RPMI7951 (cell line): ENCODE results near the gene ADISSP. TPM values are rescaled to one million over a fixed set of nuclear protein-coding genes. Genes with fewer than 3 reads are reported as not detected.
A peak's percentile ranks its signal among the peaks of the same experiment; 100 is the strongest.

Source experiments
- DNase-seq: peaks from one replicate; pipeline ENCODE4 v3.0.0-alpha.2; 2012; ENCODE audit warnings: low read depth
- total RNA-seq: library from RNA; depleted of rRNA; stranded (reverse); fragments of >200 nt; shearing (Covaris generic); gene quantifications from 2 replicates; pipeline ENCODE4 v1.2.3, GENCODE V29; 2014; rRNA removed

Gene ADISSP
- total RNA-seq, 1 experiment from 2014 or later = 52.7 TPM

GRCh38 chr20:3716195-3716834 is 51.2 kb downstream of the ADISSP start:
- DNase-seq = peak; percentile 58

GRCh38 chr20:3714092-3714491 is 53.5 kb downstream of the ADISSP start:
- DNase-seq = no peak

DNA sequence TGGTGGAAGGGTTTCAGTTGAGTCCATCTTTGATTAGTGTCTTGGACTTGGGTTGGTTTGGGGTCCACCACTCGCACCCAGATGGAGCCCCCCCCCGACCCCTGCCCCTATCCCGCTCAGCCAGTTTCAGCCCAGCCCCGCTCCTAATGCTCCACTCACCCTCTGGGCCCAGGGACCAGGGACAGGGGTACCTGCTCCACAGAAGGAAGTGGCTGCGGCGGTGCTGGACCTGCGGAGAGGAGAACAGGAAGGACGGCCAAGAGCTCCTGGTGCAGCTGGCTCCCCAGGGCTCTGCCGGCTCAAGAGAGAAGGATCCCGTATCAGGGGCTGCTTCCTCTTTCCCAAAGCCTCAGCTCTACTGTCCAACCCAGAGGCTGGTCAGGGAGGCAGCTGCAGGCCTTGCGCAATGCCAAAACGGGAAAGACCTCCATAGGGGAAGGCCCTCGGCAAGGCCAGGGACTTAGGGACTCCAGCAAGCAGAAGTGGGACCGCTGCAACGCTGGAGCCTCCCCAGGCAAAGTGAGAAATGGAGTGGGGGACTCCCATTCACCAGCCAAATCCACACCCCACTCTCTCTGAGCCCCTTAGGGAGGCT is 55.2 kb downstream of the ADISSP start, which contains the start of gene SIGLEC1:
Gene SIGLEC1, minus strand, starts transcription at position 322 of the 595 bp plus-strand sequence. CDS start 5,472 bp downstream, outside the sequence.
- DNase-seq = no peak

- no peak for DNase-seq
These were observed 56.0 kb downstream of the ADISSP start for GRCh38 chr20:3711484-3711941.

DNA sequence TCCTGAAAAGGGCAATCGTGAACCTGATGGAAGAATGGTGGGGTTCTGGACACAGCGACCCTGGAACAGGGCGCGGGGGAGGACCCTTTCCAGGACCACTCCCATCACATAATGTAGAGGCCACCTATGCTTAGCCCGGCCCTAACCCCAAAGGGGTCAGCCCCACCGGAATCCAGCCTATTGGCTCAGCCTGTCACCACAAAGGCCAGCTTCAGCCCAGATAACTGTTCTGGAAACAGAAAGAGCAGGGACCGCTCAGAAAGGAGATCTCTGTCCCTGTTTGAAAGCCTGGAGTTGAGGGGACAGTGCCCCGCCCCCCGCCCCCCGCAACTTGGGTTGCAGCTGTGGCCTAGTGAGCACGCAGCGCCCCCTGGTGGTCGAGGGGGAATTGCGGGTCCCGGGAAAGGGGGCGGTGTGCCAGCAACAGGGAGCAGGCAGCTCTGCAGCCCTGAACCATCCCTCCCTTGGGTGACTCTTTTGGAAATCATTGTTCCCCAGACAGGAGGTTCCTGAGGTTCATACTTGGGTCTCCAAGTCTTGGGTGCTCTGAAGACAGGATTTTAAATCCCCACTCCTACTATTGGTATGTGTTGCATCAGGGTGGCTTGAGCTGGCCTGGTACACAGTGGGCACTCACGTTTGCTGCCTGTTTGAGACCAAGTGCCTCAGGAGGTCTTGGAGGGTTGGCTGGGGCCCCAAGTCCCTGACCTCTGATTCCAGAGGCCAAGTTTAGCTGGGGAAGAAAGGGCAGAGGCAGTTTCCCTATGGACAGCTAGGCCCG is 56.7 kb downstream of the ADISSP start:
- DNase-seq = peak; percentile 50

- DNase-seq = no peak
These were observed 57.5 kb downstream of the ADISSP start for GRCh38 chr20:3710011-3710466.

DNA sequence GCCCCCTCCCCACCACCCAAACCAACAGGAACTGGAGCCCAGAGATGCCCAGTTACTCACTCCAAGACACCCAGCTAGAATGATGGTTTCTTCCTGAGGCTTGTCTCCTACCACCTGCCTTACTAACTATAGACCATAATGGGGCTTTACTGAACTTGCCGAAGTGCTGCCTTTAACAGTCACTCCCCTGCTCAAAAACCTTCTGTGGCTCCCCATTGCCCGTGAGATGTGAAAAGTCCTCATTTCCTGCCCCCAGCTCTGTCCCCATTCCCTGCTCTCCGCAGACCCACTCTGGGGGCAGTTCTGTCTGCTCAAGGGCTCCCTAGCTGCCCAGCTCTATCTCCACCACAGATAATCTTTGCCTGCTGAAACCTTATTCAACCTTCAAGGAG is 60.0 kb downstream of the ADISSP start:
- DNase-seq = no peak

- DNase-seq = peak; percentile 34
These were observed 60.6 kb downstream of the ADISSP start for GRCh38 chr20:3706774-3707507.

GRCh38 chr20:3705970-3706739 is 61.4 kb downstream of the ADISSP start:
- no peak for DNase-seq

DNA sequence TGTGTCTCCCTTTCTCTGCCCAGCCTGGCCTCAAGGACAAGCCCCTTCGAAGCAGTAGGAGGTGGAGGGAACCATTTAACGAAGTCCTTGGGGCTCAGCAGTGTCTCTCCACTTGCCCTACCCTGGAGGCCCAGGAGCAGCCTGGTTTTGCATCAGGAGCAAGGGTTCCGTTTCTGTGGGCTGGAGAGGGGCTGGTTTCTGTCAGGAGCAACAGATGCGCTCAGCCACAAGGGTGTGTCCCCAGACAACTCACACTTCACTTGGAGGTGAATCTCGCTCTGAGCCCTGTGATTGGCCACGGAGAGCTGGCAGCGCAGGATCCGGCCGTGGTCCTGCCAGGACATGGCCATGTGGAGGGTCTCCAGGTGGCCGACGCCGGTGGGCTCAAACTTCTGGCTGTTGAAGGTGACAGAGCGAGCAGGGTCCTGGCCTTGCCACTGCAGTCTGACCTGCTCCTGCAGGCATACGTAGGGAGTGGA is 62.0 kb downstream of the ADISSP start:
- DNase-seq = no peak

DNA sequence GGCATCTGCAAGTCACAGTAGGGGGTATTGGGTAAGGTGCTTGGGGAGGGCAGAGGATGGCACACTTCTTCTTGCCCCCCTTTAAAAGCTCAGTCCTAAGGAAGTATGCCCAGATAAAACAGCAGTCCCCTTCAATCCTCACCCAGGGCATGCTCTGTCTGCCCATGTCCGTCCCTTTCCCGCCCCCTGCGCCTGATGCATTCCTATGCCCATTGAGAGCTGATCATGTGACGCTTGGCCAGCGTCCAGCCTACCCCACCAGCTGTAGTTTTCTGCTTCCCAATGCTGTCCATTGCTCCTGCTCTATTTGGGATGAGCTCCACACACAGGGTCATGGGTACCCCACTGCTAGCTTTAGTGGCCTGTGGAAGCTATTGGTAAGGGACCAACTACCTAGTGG is 63.5 kb downstream of the ADISSP start:
- peak; percentile 31 for DNase-seq

Other genes starting within 250 kb of the ADISSP start
- gene GFRA4, start 104.4 kb downstream of the ADISSP start, total RNA-seq = not detected in 2 replicates
- 3.0 and 3.6 TPM in 2 replicates for gene ADAM33, start 85.7 kb downstream of the ADISSP start, total RNA-seq
- not detected in 2 replicates for gene SIGLEC1, start 55.2 kb downstream of the ADISSP start, total RNA-seq
- gene HSPA12B, start 35.1 kb downstream of the ADISSP start, total RNA-seq = not detected in 2 replicates
- 0.78 TPM in 1 of 2 replicates, not detected in the other for gene SPEF1, start 13.7 kb upstream of the ADISSP start, total RNA-seq
- 65.2 and 122 TPM in 2 replicates for gene CENPB, start 19.0 kb upstream of the ADISSP start, total RNA-seq
- 133 and 136 TPM in 2 replicates for gene CDC25B, start 28.6 kb upstream of the ADISSP start, total RNA-seq
- 28.5 and 29.7 TPM in 2 replicates for gene AP5S1, start 52.8 kb upstream of the ADISSP start, total RNA-seq
- gene MAVS, start 79.1 kb upstream of the ADISSP start, total RNA-seq = 19.3 and 23.4 TPM in 2 replicates
- gene PANK2, start 121.6 kb upstream of the ADISSP start, total RNA-seq = 60.7 and 79.3 TPM in 2 replicates
- 25.1 and 26.3 TPM in 2 replicates for gene RNF24, start 247.8 kb upstream of the ADISSP start, total RNA-seq